K562 (cell line): ENCODE results near the gene GLG1. TPM values are rescaled to one million over a fixed set of nuclear protein-coding genes. Genes with fewer than 3 reads are reported as not detected.

Experiments
- CBFA2T3 ChIP-seq: fragments of 450-650 bp; IDR thresholded peaks from 2 replicates; pipeline ENCODE4 v1.6.1; 2017
- CREM ChIP-seq: IDR thresholded peaks from 2 replicates; pipeline ENCODE4 v1.6.1; 2014; ENCODE audit warnings: antibody characterized with exemption, low read depth
- EHMT2 ChIP-seq: fragments of 450-650 bp; IDR thresholded peaks from 2 replicates; pipeline ENCODE4 v1.6.1; 2018; ENCODE audit warnings: antibody characterized with exemption
- FOXK2 ChIP-seq, 2 experiments: fragments of 450-650 bp; IDR thresholded peaks in 1 of 2; conservative IDR thresholded peaks in 1 of 2; 2 replicates each; pipeline ENCODE4 v1.6.1; 2016; ENCODE audit warnings: low read depth in 2 of 2, mild to moderate bottlenecking in 1 of 2
- JUNB ChIP-seq: fragments of 450-650 bp; formaldehyde crosslinking; conservative IDR thresholded peaks from 2 replicates; pipeline ENCODE4 v1.4.0; 2020; ENCODE audit warnings: mild to moderate bottlenecking
- KAT7 ChIP-seq: sonication (generic); formaldehyde crosslinking; IDR thresholded peaks from 2 replicates; pipeline ENCODE4 v1.8.0; 2022; ENCODE audit warnings: missing genetic modification reagents, mild to moderate bottlenecking, borderline replicate concordance
- LCOR ChIP-seq: sonication (generic); formaldehyde crosslinking; IDR thresholded peaks from 2 replicates; pipeline ENCODE4 v1.8.0; 2022; ENCODE audit warnings: mild to moderate bottlenecking, missing genetic modification reagents
- MEF2D ChIP-seq: conservative IDR thresholded peaks from 2 replicates; pipeline ENCODE4 v1.6.1; 2016; ENCODE audit warnings: low read depth, missing genetic modification characterization, missing compliant biosample characterization
- MEIS2 ChIP-seq: fragments of 450-650 bp; IDR thresholded peaks from 2 replicates; pipeline ENCODE4 v1.6.1; 2014; ENCODE audit warnings: mild to moderate bottlenecking; ENCODE audit not compliant: partially characterized antibody
- NR1H2 ChIP-seq: sonication (generic); formaldehyde crosslinking; IDR thresholded peaks from 2 replicates; pipeline ENCODE4 v1.4.0; 2020; ENCODE audit warnings: mild to moderate bottlenecking, missing genetic modification reagents
- NR2C2 ChIP-seq, 2 experiments: fragments of 200-800 bp in 1 of 2; sonication (Bioruptor generic) in 1 of 2; sonication (generic) in 1 of 2; formaldehyde crosslinking in 1 of 2; IDR thresholded peaks; 2 replicates each; pipeline versions ENCODE4 v1.6.1 to v1.8.0; 2016 to 2022; ENCODE audit warnings: mild to moderate bottlenecking in 1 of 2, missing compliant biosample characterization in 1 of 2, missing genetic modification characterization in 1 of 2, missing genetic modification reagents in 1 of 2
- NRF1 ChIP-seq, 2 experiments: fragments of 450-650 bp; IDR thresholded peaks in 1 of 2; conservative IDR thresholded peaks in 1 of 2; 2 replicates each; pipeline ENCODE4 v1.6.1; 2014; ENCODE audit warnings: mild to moderate bottlenecking in 2 of 2
- PRMT5 ChIP-seq: sonication (generic); formaldehyde crosslinking; IDR thresholded peaks from 2 replicates; pipeline ENCODE4 v1.5.0; 2020; ENCODE audit warnings: missing genetic modification reagents
- RCOR1 ChIP-seq, 2 experiments: IDR thresholded peaks; 2 replicates each; pipeline ENCODE4 v1.6.1; 2012; ENCODE audit warnings: low read depth in 2 of 2, low read length in 2 of 2, borderline replicate concordance in 1 of 2, improper control_type of control experiment in 1 of 2
- RFX7 ChIP-seq: fragments of 250-450 bp; sonication (Bioruptor Pico); IDR thresholded peaks from 2 replicates; pipeline ENCODE4 v1.5.1; 2021; ENCODE audit warnings: mild to moderate bottlenecking
- SREBF2 ChIP-seq: sonication (generic); formaldehyde crosslinking; IDR thresholded peaks from 2 replicates; pipeline ENCODE4 v1.4.0; 2020; ENCODE audit warnings: mild to moderate bottlenecking, missing genetic modification reagents
- TAF9B ChIP-seq: fragments of 450-650 bp; IDR thresholded peaks from 2 replicates; pipeline ENCODE4 v1.6.1; 2018; ENCODE audit warnings: mild to moderate bottlenecking; ENCODE audit not compliant: partially characterized antibody
- ZBTB17 ChIP-seq: fragments of 450-650 bp; formaldehyde crosslinking; IDR thresholded peaks from 2 replicates; pipeline ENCODE4 v1.4.0; 2020; ENCODE audit warnings: mild to moderate bottlenecking
- ZNF274 ChIP-seq: IDR thresholded peaks from 2 replicates; pipeline ENCODE4 v1.6.1; 2011; ENCODE audit warnings: low read depth, mild to moderate bottlenecking, low read length, moderate library complexity, borderline replicate concordance
- ZNF584 ChIP-seq: fragments of 200-800 bp; sonication (Bioruptor generic); IDR thresholded peaks from 2 replicates; pipeline ENCODE4 v1.6.1; 2016; ENCODE audit warnings: low read depth, mild to moderate bottlenecking, missing genetic modification characterization, missing compliant biosample characterization
- polyA plus RNA-seq, 8 experiments: library from polyadenylated mRNA; depleted of rRNA in 4 of 8; stranded (reverse) in 5 of 8; unstranded in 3 of 8; fragments of >200 nt; fragmentation: Nextera tagmentation in 2 of 8; fragmentation: Illumina TruSeq in 1 of 8; extraction: Ambion mirVana in 2 of 8; extraction: Trizol in 1 of 8; gene quantifications; 2 replicates each; pipeline versions ENCODE4 v1.2.1 to v1.2.3, GENCODE V29; 2011 to 2014; ENCODE audit warnings: inconsistent platforms in 1 of 8, missing spikeins in 1 of 8
- total RNA-seq, 7 experiments: library from RNA; depleted of rRNA in 6 of 7; stranded (reverse); fragments of >200 nt in 6 of 7; fragmentation: Illumina TruSeq in 2 of 7; extraction: Trizol in 2 of 7; gene quantifications; 2 replicates each; pipeline versions ENCODE4 v1.2.1 to v1.2.3, GENCODE V29; 2011 to 2021; ENCODE audit warnings: low replicate concordance in 1 of 7
- TF ChIP-seq, protein P1 (sequence below): IDR thresholded peaks from 2 replicates; pipeline ENCODE4 v1.6.1; 2011; ENCODE audit warnings: borderline replicate concordance, low read depth, mild to moderate bottlenecking, moderate library complexity, low read length; ENCODE audit not compliant: insufficient read depth, poor library complexity, severe bottlenecking
- TF ChIP-seq, protein P2 (sequence below): sonication (generic); formaldehyde crosslinking; IDR thresholded peaks from 2 replicates; pipeline ENCODE4 v1.9.0; 2022; ENCODE audit warnings: mild to moderate bottlenecking, missing genetic modification reagents
- TF ChIP-seq, protein P3 (sequence below): fragments of 250-450 bp; sonication (Bioruptor Pico); IDR thresholded peaks from 2 replicates; pipeline ENCODE4 v1.5.0; 2020; ENCODE audit warnings: mild to moderate bottlenecking, borderline replicate concordance
- TF ChIP-seq, protein P4 (sequence below): sonication (generic); IDR thresholded peaks from 2 replicates; pipeline ENCODE4 v1.6.1; 2016

The GLG1 gene
- total and polyA plus RNA-seq, 9 of the 15 experiments (the other 6 are each of a cell fraction or from before 2014, with no cell fraction given), result 6.2 to 36.0 (median 23.6) TPM

DNA sequence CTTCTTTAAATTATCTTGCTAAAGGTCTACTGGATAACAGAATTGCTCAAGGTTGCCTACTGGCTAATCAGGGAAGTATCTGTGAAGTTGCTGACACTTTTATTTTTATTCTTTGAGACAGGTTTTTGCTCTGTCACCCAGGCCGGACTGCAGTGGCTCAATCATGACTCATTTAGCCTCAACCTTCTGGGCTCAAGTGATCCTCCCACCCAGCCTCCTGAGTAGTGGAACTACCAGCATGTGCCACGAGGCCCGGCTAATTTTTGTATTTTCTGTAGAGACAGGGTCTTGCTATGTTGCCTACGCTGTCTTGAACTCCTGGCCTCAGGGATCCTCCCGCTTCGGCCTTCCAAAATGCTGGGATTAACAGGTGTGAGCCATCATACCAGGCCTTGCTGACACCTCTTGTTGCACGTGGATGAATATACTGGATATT is 43.1 kb downstream of the GLG1 start (continued):
- TF ChIP-seq, protein P1, sequence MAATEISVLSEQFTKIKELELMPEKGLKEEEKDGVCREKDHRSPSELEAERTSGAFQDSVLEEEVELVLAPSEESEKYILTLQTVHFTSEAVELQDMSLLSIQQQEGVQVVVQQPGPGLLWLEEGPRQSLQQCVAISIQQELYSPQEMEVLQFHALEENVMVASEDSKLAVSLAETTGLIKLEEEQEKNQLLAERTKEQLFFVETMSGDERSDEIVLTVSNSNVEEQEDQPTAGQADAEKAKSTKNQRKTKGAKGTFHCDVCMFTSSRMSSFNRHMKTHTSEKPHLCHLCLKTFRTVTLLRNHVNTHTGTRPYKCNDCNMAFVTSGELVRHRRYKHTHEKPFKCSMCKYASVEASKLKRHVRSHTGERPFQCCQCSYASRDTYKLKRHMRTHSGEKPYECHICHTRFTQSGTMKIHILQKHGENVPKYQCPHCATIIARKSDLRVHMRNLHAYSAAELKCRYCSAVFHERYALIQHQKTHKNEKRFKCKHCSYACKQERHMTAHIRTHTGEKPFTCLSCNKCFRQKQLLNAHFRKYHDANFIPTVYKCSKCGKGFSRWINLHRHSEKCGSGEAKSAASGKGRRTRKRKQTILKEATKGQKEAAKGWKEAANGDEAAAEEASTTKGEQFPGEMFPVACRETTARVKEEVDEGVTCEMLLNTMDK, result no peak
- peak; percentile 94 for TF ChIP-seq MEIS2
- TF ChIP-seq RFX7 (CRISPR knock-in tag), result no peak
- TF ChIP-seq TAF9B, result peak; percentile 38
- TF ChIP-seq LCOR (CRISPR knock-in tag), result peak; percentile 76; the same call in 1 of the 2 replicates
- TF ChIP-seq ZNF584 (CRISPR knock-in tag), result no peak
- peak in 1 of 2 experiments; percentile 87; a peak in 2 of 4 replicates for TF ChIP-seq RCOR1 (IDR thresholded peaks at IDR 0.05; ENCODE audit: borderline replicate concordance in 1 of 2, low read depth in 2 of 2, low read length in 2 of 2)
- 0 out of 2 replicates have a peak, but pooled peaks have one; percentile 43 for TF ChIP-seq JUNB (CRISPR knock-in tag)
- 0 out of 2 replicates have a peak, but pooled peaks have one; percentile 25 for TF ChIP-seq MEF2D (tag)
- TF ChIP-seq PRMT5 (CRISPR knock-in tag), result no peak
- 0 out of 2 replicates have a peak, but pooled peaks have one; percentile 34 for TF ChIP-seq KAT7 (CRISPR knock-in tag)
- TF ChIP-seq ZNF274, result no peak
- TF ChIP-seq, protein P2, sequence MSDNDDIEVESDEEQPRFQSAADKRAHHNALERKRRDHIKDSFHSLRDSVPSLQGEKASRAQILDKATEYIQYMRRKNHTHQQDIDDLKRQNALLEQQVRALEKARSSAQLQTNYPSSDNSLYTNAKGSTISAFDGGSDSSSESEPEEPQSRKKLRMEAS (CRISPR knock-in tag), result peak; percentile 95
- TF ChIP-seq ZBTB17 (CRISPR knock-in tag), result no peak
- peak; percentile 54; the same call in 1 of the 2 replicates for TF ChIP-seq EHMT2
- no peak for TF ChIP-seq NR1H2 (CRISPR knock-in tag)
- TF ChIP-seq CBFA2T3, result peak; percentile 62
- TF ChIP-seq NRF1 (conservative IDR thresholded peaks at IDR 0.05 in 1 of 2, IDR thresholded peaks at IDR 0.05 in 1 of 2), result 0 out of 4 replicates have a peak, but pooled peaks have one; percentile 15 to 16
- TF ChIP-seq SREBF2, result no peak
- no peak for TF ChIP-seq NR2C2 (CRISPR knock-in tag; IDR thresholded peaks at IDR 0.05)
- peak; percentile 32; the same call in 1 of the 2 replicates for TF ChIP-seq NR2C2 (tag; IDR thresholded peaks at IDR 0.05)
- TF ChIP-seq, protein P3, sequence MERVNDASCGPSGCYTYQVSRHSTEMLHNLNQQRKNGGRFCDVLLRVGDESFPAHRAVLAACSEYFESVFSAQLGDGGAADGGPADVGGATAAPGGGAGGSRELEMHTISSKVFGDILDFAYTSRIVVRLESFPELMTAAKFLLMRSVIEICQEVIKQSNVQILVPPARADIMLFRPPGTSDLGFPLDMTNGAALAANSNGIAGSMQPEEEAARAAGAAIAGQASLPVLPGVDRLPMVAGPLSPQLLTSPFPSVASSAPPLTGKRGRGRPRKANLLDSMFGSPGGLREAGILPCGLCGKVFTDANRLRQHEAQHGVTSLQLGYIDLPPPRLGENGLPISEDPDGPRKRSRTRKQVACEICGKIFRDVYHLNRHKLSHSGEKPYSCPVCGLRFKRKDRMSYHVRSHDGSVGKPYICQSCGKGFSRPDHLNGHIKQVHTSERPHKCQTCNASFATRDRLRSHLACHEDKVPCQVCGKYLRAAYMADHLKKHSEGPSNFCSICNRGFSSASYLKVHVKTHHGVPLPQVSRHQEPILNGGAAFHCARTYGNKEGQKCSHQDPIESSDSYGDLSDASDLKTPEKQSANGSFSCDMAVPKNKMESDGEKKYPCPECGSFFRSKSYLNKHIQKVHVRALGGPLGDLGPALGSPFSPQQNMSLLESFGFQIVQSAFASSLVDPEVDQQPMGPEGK (CRISPR knock-in tag), result no peak
- TF ChIP-seq, protein P4, sequence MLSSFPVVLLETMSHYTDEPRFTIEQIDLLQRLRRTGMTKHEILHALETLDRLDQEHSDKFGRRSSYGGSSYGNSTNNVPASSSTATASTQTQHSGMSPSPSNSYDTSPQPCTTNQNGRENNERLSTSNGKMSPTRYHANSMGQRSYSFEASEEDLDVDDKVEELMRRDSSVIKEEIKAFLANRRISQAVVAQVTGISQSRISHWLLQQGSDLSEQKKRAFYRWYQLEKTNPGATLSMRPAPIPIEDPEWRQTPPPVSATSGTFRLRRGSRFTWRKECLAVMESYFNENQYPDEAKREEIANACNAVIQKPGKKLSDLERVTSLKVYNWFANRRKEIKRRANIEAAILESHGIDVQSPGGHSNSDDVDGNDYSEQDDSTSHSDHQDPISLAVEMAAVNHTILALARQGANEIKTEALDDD, result peak; percentile 64; the same call in 1 of the 2 replicates
- TF ChIP-seq FOXK2 (conservative IDR thresholded peaks at IDR 0.05 in 1 of 2, IDR thresholded peaks at IDR 0.05 in 1 of 2; ENCODE audit: low read depth in 2 of 2), result 0 out of 4 replicates have a peak, but pooled peaks of 1 of the 2 experiments have one; percentile 12
- TF ChIP-seq CREM, result peak; percentile 42
